Transverse colon (tissue), 4 donors: ENCODE data around the gene QKI. TPM values are rescaled to one million over a fixed set of nuclear protein-coding genes. Genes with fewer than 3 reads are reported as not detected.

Experiments used
- DNase-seq: peaks from one replicate; pipeline ENCODE4 v3.0.0-alpha.2; 2019
- H3K27ac ChIP-seq, 4 donors: fragments of 200-600 bp; sonication (generic); 2 replicates each; pipeline ENCODE4 v1.5.1; 2016 to 2018; ENCODE audit warnings: inconsistent platforms in 4 of 4
- H3K27me3 ChIP-seq: fragments of 200-600 bp; sonication (generic); 2 replicates; pipeline ENCODE4 v1.5.1; 2017; ENCODE audit warnings: inconsistent platforms
- H3K36me3 ChIP-seq, 4 donors: fragments of 200-600 bp; sonication (generic); 2 replicates each; pipeline ENCODE4 v1.5.1; 2017 to 2019; ENCODE audit warnings: inconsistent platforms in 4 of 4
- H3K4me1 ChIP-seq, 4 donors: fragments of 200-600 bp; sonication (generic); 2 replicates each; pipeline ENCODE4 v1.5.1; 2017 to 2020; ENCODE audit warnings: inconsistent platforms in 4 of 4
- H3K4me3 ChIP-seq, 4 donors: fragments of 200-600 bp; sonication (generic); 1 replicate in 1 of 4; 2 replicates in 3 of 4; pipeline versions ENCODE4 v1.5.1 to v1.6.1; 2017 to 2019; ENCODE audit warnings: inconsistent platforms in 4 of 4
- H3K9me3 ChIP-seq, 2 donors: fragments of 200-600 bp; sonication (generic); 2 replicates each; pipeline ENCODE4 v1.5.1; 2017 to 2019; ENCODE audit warnings: inconsistent platforms in 2 of 2
- EP300 ChIP-seq: sonication (generic); formaldehyde crosslinking; IDR thresholded peaks from one replicate; pipeline ENCODE4 v1.6.1; 2017; ENCODE audit warnings: antibody characterized with exemption, low read depth
- POLR2A ChIP-seq: fragments of 450-650 bp; IDR thresholded peaks from one replicate; pipeline ENCODE4 v1.6.1; 2016; ENCODE audit warnings: antibody characterized with exemption, mild to moderate bottlenecking, moderate library complexity
- POLR2AphosphoS5 ChIP-seq, 3 donors: sonication (generic); formaldehyde crosslinking; IDR thresholded peaks; one replicate each; pipeline ENCODE4 v1.6.1; 2016; ENCODE audit warnings: antibody characterized with exemption in 3 of 3
- WGBS, 2 donors: methylation state at CpG; one replicate each; pipeline ENCODE4 v1.1.5; 2018; ENCODE audit warnings: low coverage in 1 of 2; 5-methylcytosine and 5-hydroxymethylcytosine counted together
- in situ Hi-C, 4 donors: fragments of 200-750 bp; cut with MboI; loops; one replicate each; pipeline versions ENCODE4 v1.15.0 to v1.15.1; 2017; ENCODE audit warnings: low sequenced_read_pairs in 3 of 4, low pct_ligation_motif_present in 1 of 4, low pct_unique_long_range_greater_than_20kb in 1 of 4
- intact Hi-C: fragments of 100-400 bp; cut with DNase I; formaldehyde crosslinking; loops from one replicate; pipeline ENCODE4 v1.15.1; 2023; ENCODE audit warnings: low total_unique reads
- total RNA-seq, 4 donors: library from RNA; depleted of rRNA; stranded (reverse); fragments of >200 nt; gene quantifications; one replicate each; pipeline ENCODE4 v1.1.0, GENCODE V29; 2016
- TF ChIP-seq, protein P1 (sequence below), 5 experiments: fragments of 200-600 bp in 3 of 5; fragments of 450-650 bp in 2 of 5; sonication (generic) in 3 of 5; IDR thresholded peaks; 1 replicate in 2 of 5; 2 replicates in 3 of 5; pipeline ENCODE4 v1.5.1; 2016 to 2017; ENCODE audit warnings: antibody characterized with exemption in 5 of 5, inconsistent platforms in 3 of 5, mild to moderate bottlenecking in 2 of 5, moderate library complexity in 1 of 5

Gene QKI
- total RNA-seq, 4 donors from 2014 or later, result 8.4 to 41.8 (median 22.7) TPM

DNA sequence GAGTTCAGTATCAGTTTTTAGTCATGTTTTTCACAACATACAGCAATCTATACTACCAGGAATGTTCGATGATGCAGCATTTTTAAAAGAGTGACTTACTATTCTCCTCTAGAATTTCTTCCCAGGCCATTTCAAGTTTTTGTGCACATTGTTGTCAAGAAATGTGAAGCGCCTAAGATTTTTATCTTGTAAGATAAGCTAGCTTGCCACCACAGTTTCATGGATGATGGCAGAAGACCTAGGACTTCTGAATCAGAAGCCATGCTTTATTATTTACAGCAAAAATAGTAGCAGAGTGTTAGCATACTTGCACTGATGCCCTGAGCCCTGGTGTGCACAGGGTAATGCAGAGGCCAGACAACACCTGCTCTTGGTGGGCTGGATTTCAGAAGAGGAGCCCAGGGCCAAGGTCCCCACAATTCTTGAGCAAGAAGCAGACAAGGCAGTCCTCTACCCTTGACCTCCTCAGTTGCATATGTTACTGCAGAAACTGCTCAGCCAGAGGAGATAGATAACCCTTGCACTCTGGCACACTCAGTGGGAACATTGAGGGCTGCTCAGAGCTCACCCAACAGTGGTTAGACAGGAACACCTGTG lies 99.2 kb downstream of the QKI start:
- intact Hi-C loops, result no loop called here
- 95 to 100% methylated on average over 2 of the region's 2 CpGs for WGBS, 2 donors
- no peak for DNase-seq

DNA sequence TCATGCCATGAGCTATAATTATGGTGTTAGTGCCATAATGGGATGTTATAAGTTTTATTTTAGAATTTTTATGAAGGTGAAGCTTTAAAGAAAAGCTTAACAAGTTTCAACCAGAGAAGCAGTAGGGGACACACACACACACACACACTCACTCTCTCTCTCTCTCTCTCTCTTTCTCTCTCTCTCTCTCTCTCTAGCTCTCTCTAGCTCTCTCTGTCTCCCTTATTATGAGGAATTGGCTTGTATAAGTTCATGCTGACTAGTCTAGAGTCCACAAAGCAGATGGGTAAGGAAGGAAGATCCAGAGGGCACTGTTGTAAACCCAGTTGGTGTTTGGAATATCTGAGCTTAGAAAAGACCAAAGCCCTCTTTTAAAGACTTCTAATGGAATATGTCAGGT lies 102.4 kb downstream of the QKI start:
- H3K27me3 ChIP-seq, result no peaks in the 10 kb centered on the region
- no peak for DNase-seq
- TF ChIP-seq POLR2AphosphoS5 (IDR thresholded peaks at IDR 0.05), result no peak
- no peak for TF ChIP-seq POLR2A
- TF ChIP-seq, protein P1, sequence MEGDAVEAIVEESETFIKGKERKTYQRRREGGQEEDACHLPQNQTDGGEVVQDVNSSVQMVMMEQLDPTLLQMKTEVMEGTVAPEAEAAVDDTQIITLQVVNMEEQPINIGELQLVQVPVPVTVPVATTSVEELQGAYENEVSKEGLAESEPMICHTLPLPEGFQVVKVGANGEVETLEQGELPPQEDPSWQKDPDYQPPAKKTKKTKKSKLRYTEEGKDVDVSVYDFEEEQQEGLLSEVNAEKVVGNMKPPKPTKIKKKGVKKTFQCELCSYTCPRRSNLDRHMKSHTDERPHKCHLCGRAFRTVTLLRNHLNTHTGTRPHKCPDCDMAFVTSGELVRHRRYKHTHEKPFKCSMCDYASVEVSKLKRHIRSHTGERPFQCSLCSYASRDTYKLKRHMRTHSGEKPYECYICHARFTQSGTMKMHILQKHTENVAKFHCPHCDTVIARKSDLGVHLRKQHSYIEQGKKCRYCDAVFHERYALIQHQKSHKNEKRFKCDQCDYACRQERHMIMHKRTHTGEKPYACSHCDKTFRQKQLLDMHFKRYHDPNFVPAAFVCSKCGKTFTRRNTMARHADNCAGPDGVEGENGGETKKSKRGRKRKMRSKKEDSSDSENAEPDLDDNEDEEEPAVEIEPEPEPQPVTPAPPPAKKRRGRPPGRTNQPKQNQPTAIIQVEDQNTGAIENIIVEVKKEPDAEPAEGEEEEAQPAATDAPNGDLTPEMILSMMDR (IDR thresholded peaks at IDR 0.05), result no peak
- no peak for TF ChIP-seq EP300
- H3K9me3 ChIP-seq, result no peaks in the 10 kb centered on the region
- in situ Hi-C loops (no loop called here), intact Hi-C loops (no loop called here)
- H3K27ac ChIP-seq, result no peak overlapping the region
- no peaks in the 10 kb centered on the region for H3K36me3 ChIP-seq
- peaks cover 0 to 9% (median 0%) of the 10 kb centered on the region in 4 donors for H3K4me1 ChIP-seq
- H3K4me3 ChIP-seq, result no peak overlapping the region

More for the DNA sequence above, 99.2 kb downstream of the QKI start:
- H3K4me1 ChIP-seq, result no peaks in the 10 kb centered on the region
- H3K4me3 ChIP-seq, result no peak overlapping the region
- in situ Hi-C loops, result no loop called here
- H3K27me3 ChIP-seq, result no peaks in the 10 kb centered on the region
- no peaks in the 10 kb centered on the region for H3K36me3 ChIP-seq
- TF ChIP-seq POLR2AphosphoS5 (IDR thresholded peaks at IDR 0.05) (no peak), EP300 (no peak), POLR2A (no peak)
- TF ChIP-seq, protein P1 (IDR thresholded peaks at IDR 0.05), result no peak
- no peaks in the 10 kb centered on the region for H3K9me3 ChIP-seq
- H3K27ac ChIP-seq, result no peak overlapping the region

DNA sequence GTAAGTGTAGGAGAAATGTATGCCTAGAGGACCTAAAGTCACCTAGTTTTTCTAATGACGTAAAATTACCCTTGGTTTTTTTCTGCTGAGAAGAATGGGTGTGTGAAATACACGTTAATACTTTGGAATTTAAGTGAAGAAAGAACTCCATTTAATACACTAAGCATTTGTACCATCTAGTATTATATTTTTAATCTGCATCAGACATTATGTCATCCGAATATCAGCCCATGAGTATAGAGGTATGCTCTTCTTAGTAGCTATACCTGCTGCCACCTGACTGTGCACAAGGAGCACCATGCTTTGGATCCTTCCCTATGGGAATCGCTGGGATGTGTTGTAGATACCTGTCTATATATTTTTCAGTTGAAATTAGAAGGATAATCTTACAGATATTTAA lies 106.4 kb downstream of the QKI start:
- H3K4me3 ChIP-seq, result no peak overlapping the region
- H3K9me3 ChIP-seq, result no peaks in the 10 kb centered on the region
- TF ChIP-seq, protein P1 (IDR thresholded peaks at IDR 0.05), result no peak
- no peak for TF ChIP-seq POLR2A
- peaks cover 0 to 15% (median 0%) of the 10 kb centered on the region in 4 donors for H3K4me1 ChIP-seq
- WGBS, 2 donors, result 92 to 95% methylated on average over 4 of the region's 4 CpGs
- DNase-seq, result no peak
- intact Hi-C loops, result no loop called here
- in situ Hi-C loops, result no loop called here
- H3K27ac ChIP-seq, result no peak overlapping the region
- no peaks in the 10 kb centered on the region for H3K27me3 ChIP-seq
- H3K36me3 ChIP-seq, result no peaks in the 10 kb centered on the region

DNA sequence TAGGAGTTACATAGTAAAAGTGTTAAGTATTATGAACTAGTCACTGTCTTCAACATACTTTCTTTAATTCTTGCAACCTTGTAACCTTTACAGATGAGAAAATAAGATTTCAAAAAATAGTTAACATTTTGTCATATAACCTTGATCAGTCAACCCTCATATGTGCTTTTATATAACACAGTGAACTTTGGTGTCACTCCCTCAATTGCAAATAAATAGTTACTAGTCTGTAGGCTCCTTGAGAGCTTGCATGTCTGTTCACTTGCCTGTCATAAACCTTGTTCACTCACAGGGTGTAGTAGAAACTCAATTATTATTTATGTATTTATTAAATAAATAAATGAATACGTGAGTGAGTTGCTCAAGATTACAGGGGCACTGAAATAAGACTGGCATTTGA lies 107.5 kb downstream of the QKI start:
- no peaks in the 10 kb centered on the region for H3K36me3 ChIP-seq
- no peaks in the 10 kb centered on the region for H3K9me3 ChIP-seq
- H3K4me3 ChIP-seq, result no peak overlapping the region
- H3K27me3 ChIP-seq, result no peaks in the 10 kb centered on the region
- no peak for DNase-seq
- TF ChIP-seq POLR2AphosphoS5 (IDR thresholded peaks at IDR 0.05), result no peak
- TF ChIP-seq, protein P1 (IDR thresholded peaks at IDR 0.05), result no peak
- TF ChIP-seq POLR2A, result no peak
- TF ChIP-seq EP300, result no peak
- no peak overlapping the region for H3K27ac ChIP-seq
- 65 to 82% methylated on average over 1 of the region's 1 CpG for WGBS, 2 donors
- in situ Hi-C loops (no loop called here), intact Hi-C loops (no loop called here)
- H3K4me1 ChIP-seq, result peaks cover 0 to 15% (median 0%) of the 10 kb centered on the region in 4 donors
